ENCODE measurements around the gene UBASH3B.

Gene UBASH3B

DNA sequence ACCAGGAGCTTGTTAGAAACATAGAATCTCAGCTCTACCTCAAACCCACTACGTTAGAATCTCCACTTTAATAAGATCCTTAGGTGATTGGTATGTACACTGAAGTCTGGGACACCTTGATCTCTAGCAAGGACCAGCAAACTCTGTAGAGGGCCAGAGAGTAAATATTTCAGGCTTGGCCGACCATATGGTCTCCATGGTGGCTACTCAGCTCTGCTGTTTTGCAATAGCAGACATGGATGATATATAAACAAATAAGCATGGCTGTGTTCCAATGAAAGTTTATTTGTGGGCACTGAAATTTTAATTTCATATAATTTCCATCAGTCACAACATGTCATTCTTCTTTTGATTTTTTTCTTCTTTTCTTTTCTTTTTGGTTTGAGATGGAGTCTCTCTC, 23.9 kb downstream of the UBASH3B start:
- no peak for DNase-seq

DNA sequence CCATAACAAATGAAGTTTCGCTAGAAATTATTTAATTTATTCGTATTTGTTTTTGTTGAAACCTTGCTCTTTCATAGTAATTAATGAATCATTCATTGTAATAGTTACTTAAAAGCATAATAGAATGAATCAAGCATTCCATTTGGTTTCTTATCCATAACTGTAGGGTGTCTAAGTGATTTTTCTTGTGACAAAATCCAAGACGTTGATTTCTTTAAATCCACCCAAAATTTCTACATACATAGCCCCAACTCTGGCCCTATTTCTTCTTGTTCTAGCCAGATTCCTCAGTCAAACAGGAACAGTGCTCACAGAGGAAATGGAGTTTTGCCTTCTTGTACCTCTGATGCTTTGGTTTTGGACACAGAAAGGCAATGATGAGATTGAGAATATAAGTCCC, 25.5 kb downstream of the UBASH3B start:
- no peak for DNase-seq

DNA sequence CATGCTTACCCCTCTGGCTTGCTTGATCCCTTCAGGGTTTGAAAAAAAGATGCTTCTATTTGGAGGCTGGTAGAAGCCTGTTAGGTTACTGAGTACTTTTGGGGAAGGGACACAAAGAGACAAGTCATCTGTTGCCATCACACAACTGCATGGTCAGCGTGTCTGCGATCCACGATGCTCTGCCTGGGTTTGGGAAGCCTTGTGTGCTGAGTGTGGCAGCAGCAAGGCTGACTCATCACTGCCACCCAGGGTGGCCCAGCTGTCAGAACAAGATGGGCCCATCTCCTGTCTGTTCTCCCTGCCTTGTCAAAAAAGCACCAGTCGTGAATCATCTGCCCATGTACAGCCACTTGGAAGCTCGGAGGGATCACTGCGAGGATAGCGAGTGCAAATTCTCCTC, 26.2 kb downstream of the UBASH3B start:
- DNase-seq, result no peak

DNA sequence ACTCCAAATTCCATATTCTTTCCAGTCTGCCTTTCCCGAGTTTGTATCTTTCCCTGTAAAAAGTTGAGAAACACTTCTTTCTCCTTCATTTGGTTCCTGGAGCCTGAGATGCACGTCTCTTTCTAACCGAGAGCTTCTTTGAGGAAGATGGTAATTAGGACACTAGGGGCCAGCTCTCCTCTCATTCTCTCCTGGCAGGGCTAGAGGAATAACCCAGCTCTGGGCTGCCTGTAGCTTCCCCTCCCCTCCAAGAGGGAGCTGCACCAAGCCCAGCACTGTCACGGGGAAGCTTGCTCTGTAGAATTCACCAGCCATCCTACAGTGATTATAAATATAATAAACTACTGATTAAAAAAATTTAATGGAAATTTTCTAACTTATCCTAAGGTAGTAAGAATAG, 26.9 kb downstream of the UBASH3B start:
- no peak for DNase-seq

DNA sequence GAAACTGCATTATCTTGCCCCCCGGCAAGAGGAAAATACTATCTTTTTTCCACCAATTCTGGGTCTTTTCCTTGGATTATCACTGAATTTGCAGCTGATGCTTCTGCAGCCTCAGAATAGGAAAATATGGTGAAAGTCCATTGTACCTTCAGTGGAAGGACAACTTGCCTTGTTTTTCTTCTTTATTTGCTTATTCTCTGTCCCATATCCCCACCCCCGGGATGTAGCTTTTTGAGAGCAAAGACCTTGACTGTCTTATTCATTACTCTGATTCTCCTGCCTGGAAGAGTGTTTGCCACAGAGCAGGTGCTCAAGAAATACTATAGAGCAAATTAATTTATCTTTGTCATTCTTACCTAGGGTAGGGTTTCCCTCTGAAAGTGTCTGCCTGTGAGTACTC, 29.5 kb downstream of the UBASH3B start:
- no peak for DNase-seq

DNA sequence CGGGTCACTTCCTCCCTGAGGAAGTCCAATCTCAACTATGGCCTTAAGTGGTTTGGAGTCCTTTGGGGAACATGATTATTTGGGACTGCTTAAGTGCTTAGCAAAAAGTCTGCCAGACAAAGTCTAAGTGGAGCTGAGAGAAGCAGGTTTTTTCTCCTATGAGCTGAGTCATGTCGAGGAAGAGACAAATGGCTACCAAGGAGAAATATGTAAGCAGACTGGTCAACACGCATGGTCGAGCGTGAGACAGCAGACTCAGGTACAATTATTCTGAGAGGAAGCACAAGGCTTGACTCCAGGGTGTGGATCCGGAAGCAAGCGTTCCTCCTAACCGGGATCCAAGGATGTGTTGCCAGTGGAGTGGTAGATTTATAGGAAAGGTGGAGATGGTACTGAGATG, 30.6 kb downstream of the UBASH3B start:
- DNase-seq, result no peak

DNA sequence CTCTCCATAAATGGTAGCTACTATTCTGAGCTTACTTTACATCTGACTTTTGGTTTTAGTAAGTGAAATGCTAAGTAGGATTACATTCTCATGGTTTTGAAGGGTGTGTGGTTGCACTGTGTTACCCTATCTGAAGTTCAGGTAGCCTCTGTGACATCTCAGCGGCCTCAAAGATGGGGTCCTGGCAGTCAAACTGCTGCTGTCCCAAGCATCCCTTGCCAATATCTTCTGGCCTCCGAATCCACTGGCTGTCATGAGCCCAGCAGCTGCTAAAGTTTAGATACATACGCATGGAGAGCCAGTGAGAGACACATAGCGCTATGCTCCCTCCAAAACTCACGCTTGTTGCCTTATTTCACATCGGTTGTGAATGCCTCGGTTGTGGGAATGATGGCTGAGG, 34.9 kb downstream of the UBASH3B start:
- no peak for DNase-seq

DNA sequence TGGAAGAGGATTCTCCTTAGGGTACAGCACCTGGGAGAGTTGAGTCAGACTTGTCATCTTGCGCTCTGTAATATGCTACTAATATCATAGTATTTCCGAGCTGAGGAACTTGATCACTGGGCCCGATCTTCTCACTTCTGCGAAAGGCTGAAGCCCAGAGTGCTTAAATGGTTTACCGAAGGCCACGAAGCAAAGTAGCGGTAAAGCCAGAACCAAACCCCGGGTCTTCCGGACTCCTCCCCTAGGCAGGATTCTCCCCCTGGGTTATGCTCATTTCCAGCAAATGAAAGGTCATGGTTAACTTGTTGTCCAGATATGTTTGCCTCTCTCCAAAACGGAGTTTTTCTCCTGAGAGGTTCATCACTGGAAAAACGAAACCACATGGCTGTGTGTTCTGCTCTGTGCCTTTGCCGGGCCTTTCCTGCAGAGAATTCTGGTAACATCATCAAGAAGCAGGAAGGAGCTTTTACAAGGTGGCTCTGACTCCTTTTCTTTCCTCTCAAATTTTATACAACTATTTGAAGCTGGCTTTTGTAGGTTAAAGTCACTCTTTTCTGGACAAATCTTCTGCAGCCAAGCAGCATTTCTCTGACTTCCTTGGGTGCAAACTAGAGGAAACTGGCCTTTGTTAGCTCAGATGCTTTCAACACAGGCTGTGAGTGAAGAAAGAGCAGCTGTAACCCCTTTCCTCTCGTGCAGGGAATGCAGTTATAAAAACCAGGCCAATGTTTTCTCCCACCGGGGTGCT, 35.5 kb downstream of the UBASH3B start:
- DNase-seq, result no peak

DNA sequence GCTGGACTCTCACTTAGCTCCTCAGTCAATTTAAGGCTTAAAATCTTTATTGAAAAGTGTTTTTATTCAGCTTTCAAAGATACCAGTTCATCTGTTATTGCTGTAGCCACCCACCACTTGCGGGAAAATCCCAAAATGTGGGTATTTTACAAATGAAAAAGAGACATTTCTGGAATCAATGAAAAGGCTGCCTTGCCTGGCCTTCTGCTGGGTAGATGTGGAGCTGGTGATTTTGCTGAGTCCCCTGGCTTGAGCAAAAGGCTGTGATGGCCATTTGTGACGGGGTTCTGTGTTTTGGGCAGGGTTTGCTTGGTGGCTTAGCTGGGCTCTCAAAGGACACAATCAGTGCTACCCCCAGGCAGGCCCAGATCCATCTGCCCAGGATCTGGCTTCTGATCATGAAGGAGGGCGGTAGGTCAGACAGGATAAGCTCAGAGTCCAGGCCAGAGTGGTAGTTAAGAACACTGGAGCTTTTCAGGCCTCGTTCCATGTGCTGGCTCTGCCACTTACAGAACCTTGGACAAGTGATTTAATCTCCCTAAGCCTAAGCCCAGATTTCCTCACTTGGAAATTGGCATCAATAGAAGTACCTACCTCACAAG, 36.1 kb downstream of the UBASH3B start:
- DNase-seq, result no peak

DNA sequence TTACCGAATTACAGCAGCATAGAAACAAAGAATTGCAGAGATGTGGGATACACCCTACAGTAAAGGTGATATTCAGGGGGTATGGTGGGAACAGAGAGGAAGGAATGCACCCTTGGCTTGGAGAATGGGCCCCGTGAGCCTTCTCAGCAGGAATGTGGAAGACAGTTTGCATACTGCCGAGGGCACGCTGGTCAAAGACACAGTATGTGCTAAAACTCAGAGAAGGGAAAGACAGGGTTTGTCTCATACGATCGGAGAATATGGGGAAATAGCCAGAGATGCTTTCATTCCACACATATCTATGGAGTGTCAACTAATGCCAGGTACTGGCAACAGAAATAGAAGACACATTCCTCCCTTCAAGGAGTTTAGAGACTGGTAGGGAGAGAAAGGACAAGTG, 36.9 kb downstream of the UBASH3B start:
- DNase-seq, result no peak

DNA sequence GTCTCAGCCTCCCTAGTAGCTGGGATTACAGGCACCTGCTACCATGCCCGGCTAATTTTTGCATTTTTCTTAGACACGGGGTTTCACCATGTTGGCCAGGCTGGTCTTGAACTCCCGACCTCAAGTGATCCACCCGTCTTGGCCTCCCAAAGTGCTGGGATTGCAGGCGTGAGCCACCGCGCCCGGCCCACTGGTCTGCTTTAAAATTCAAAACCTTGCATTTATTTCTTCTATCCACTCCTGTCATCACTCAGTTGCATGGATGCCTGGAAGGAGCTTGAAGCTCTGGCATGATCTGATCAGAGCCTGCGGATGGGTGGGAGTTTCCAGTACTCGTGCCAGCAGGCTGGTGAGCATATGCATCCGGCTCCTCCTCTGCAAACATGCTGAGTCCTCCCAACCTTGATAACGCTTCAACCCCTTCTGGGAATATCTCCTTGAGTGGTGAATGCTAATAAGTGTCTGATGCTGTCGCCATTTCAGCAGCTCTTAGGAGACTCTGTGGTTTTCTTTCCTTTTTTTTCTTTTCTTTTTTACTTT, 39.6 kb downstream of the UBASH3B start:
- DNase-seq, result no peak

DNA sequence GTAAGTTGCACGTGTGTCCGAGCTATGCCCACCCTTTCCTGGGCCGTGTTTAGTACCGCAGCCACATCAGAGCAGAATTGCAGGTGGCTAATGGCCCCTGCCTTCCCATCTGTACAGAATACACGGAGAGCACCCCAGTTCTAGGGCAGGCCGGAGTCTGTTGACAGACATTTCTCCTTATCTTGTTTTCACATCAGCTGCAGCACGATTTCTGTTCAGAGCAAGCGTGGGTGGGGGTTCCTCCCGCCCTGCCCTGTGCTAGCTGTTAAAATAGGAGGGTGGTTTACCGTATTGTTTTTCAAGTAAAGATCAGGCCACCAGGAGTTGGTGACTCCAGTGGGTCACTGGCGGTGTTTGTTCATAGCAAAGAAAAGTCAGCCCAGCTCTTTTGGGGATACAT, 41.1 kb downstream of the UBASH3B start:
- DNase-seq, result peak; percentile 55 to 64

DNA sequence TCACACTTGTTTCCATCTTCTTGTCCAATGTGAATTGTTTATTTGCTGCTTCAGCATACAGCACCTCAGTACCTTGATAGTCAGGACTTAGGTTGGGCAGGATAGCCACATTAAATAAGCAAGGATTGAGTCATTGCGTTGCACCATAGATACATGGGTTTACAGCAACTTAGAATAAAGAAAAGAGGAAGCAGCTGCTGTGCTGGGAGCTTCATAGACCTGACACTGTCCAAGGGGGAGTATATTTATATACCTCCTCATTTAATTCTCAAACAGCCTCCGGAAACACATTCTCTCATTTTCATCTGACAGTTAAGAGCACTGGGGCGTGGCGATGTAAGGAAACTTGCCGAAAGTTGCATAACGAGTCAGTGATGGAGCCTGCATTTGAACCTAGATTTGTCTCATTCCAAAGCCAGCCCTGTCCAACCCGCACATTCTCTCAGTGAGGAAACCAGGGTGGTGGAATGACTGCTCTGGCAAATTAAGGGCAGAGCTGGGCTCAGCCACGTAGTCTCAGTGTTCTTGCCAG, 42.2 kb downstream of the UBASH3B start:
- DNase-seq, result no peak

DNA sequence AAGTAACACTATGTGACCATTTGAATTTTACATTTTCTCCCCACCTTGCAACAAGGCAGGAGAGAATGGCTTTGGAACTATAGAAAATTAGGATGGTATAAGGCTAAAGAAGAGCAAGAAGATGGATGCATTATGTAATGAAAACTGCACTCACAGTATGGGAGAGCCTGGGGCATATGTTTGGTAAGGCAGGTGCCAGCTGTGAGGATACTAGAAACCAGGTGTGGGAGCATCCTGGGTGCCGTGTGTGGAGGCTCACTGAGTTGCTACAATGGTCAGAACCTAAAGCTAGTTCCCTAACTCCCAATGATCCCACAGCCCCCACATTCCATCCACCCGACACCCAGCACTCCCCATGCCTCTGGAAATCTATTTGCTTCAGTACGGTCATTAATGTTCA, 42.9 kb downstream of the UBASH3B start:
- no peak for DNase-seq

DNA sequence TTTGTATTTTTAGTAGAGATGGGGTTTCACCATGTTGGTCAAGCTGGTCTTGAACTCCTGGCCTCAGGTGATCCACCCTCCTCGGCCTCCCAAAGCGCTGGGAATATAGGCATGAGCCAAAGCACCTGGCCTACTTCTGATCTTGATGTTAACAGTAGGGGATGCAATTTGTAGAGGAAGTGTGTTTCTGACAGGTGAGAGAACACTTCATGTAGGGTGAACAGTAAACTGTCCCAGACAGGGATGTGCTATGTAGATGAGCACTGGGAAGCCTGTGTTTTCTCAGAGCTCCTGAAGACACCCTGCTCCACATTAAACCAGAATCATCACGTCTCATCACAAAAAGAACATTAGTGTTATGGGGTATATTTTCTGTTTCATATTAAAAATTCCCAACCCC, 45.1 kb downstream of the UBASH3B start:
- DNase-seq, result no peak

DNA sequence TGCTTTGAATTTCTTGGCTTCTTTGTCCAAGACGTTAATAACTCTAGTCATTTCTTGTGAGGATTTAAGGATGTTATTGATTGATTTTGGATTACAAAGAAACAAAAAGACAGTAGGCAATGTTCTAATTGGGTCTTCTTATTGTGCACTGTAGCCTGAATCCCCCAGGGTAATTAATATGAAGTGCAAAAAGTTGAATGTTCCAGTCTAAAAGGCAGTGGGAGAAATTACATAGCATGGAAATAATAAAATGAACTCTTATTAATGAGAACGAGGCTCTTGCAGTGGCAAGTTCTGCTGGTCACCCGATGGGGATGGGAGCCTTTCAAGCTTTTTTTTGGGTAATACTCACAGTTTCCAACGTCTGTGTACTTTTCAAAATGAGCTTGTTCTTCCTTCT, 45.6 kb downstream of the UBASH3B start:
- no peak for DNase-seq

DNA sequence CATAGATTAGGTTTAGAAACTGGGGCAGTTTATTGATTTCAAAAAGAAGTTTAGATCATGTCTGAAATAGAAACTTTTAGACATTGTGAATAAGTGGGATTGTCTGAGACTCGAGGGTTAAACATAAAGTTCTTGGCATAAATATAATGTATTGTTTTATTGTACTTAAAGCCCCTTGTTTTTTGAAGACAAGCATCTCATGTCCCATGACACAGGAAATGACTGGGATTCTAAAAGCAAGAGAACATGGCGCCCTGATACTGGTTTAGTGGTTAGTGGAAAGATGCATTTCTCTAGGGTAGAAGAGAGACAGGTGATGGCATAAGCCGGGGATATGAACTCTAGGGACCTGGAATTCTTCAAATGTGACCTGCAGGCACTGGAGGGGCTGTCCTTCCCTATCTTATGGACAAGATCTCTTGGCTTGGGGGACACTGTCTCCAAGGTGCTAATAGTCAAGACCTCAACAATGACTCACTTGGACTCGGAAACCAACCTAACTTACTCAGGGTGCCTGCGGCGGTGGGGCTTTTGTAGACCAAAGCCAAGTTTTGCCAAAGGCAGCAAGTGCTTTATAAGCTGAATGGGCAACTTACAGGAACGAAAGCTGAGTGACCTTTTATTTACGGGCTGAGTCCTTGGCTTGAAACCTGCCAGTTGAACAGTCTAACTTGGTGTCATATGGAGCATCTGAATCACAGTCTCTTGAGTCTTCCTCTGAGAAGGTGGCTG, 48.2 kb downstream of the UBASH3B start:
- peak in 1 of 2 donors; percentile 38 for DNase-seq

DNA sequence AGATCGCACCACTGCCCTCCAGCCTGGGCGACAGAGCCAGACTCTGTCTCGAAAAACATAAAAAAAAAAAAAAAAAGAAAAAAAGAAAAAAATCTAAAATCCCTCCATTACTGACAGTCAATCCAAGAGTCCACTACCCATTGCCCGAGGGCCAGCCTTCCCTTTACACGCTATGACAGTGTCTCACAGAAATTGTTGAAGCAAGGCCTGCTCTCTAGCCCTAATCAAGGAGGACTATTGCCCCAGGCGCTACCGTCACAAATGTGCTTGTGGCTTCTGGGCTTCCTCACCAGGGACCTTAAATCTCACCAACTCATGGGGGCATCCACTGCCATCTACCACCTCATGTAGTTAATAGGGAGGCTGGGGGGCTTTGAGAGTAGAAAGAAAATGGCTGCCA, 49.9 kb downstream of the UBASH3B start:
- DNase-seq, result no peak

DNA sequence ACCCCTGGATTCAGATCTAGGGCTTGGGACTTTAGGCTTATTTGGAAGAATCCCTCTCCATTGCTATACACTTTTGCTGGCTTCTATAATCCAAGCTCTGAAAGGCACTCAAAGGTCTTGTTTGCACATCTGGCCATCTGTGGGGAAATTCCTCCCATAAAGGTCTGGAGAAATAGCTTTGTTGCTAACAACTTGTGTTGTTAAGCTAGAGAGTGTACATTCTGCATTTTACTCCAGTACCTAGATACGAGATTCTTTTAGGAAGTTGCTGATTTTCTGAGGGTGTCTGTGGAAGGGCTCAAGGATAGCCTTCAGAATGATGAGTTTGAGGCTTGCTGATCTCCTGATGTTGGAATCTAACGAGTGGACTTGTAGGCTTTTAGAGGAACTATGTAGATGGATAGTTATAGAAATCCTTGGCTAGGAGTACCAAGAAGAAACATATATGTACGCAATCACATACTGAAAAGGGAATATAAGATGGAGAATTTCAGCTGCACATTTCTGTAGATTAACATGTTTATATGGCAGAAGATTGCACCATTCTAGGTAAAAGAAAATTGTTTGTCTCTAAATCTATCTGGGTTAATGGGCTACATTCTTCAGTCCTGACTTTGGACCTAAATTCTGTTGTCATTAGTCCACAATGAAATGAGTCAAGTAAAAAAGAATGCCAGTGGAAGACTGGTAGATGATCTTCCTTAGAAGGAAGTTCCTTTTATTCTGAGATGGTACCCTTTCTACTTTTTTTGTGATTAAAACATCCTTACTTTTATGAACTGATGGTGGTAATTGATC, 51.0 kb downstream of the UBASH3B start:
- DNase-seq, result no peak

DNA sequence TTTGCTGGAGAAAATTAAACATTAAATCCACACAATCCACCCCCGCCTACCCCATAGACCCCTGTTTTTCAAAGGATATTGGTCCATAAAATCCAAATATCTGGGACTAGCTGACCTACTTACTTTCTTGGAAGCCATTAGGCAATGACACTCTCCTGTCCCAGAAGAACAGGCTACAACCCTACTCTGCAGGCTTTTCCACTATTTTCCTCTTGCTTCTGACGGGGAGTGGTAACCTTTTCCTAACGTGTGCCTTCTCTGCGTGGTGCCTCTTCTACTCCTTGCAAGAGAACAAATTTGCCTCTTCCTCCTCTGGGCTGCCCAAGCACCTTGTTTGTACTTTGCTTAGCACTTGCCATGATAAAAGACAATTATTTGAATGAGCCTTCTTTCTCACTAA, 51.6 kb downstream of the UBASH3B start:
- no peak for DNase-seq

DNA sequence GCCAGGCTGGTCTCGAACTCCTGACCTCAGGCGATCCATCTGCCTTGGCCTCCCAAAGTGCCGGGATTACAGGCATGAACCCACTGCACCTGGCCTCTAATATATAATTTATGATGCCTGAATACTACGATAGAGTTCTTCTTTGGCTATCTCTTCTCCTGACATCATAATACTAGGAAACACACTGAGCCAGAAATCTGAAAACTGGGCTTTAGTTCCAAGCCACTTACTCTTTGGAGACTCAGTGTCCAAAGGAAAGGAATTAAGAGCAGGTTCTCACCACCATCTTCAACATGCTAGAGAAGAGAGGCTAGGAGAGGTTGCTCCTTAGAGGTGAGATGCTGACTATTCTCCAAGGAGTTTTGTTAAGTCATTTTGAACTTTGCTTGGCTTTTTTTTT, 52.4 kb downstream of the UBASH3B start:
- DNase-seq, result no peak

DNA sequence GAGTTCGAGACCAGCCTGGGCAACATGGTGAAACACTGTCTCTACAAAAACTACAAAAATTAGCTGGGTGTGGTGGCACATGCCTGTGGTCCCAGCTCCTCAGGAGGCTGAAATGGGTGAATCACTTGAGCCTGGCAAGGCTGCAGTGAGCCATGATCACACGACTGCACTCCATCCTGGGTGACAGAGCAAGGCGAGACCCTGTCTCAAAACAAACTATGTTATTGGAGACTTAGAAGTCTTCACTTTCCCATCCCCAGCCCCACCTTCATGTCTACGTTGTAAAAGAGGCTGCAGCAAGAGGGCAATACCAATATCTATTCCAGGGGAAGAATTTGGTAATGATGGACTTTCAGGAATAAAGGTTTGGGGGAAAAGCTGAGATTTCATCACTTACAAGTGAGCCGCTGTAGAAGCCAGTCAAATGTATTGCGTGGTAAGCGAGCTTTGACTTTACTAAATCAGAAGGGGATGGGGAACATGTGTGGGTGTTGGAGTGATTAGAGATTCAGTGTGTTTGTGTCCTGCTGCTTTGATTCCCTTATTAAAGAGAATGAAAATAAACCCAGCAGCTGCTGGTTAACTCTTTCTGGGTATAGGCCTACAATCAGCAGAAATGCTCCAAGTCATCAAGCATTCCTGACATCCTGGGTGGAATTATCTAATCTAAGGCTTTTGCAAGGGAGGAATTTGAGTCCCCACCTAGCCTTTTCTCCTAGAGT, 53.7 kb downstream of the UBASH3B start:
- no peak for DNase-seq
